HG03432 (cell line): ENCODE results near the gene PHLDB2.

Experiments used
- ATAC-seq: cut with Tn5 transposase; IDR thresholded peaks from one replicate; pipeline ENCODE4 v1.9.1; 2021; ENCODE audit warnings: mild to moderate bottlenecking, moderate library complexity; ENCODE audit not compliant: unreplicated experiment

Gene PHLDB2

GRCh38 chr3:111881480-111881879 lies 22.4 kb downstream of the PHLDB2 start:
- ATAC-seq, result no peak

GRCh38 chr3:111882194-111882593 lies 23.1 kb downstream of the PHLDB2 start:
- ATAC-seq, result peak; percentile 5

- peak; percentile 98 for ATAC-seq
Measured at GRCh38 chr3:111882799-111883198, 23.7 kb downstream of the PHLDB2 start.

- no peak for ATAC-seq
Measured at GRCh38 chr3:111884411-111885018, 25.4 kb downstream of the PHLDB2 start.

GRCh38 chr3:111885578-111885977 lies 26.5 kb downstream of the PHLDB2 start:
- ATAC-seq, result no peak

GRCh38 chr3:111890051-111890580 lies 31.1 kb downstream of the PHLDB2 start:
- no peak for ATAC-seq

- ATAC-seq, result no peak
Measured at GRCh38 chr3:111892070-111892469, 33.0 kb downstream of the PHLDB2 start.

- ATAC-seq, result no peak
Measured at GRCh38 chr3:111895071-111895470, 36.0 kb downstream of the PHLDB2 start.

GRCh38 chr3:111899966-111900365 lies 40.9 kb downstream of the PHLDB2 start:
- no peak for ATAC-seq

GRCh38 chr3:111901637-111902036 lies 42.6 kb downstream of the PHLDB2 start:
- ATAC-seq, result no peak

GRCh38 chr3:111902534-111902933 lies 43.5 kb downstream of the PHLDB2 start:
- no peak for ATAC-seq

- ATAC-seq, result no peak
Measured at GRCh38 chr3:111903067-111903511, 44.0 kb downstream of the PHLDB2 start.

GRCh38 chr3:111904376-111905241 lies 45.5 kb downstream of the PHLDB2 start:
- no peak for ATAC-seq

- ATAC-seq, result no peak
Measured at GRCh38 chr3:111906656-111907055, 47.6 kb downstream of the PHLDB2 start.

GRCh38 chr3:111907151-111907550 lies 48.1 kb downstream of the PHLDB2 start:
- ATAC-seq, result no peak

GRCh38 chr3:111910806-111911205 lies 51.7 kb downstream of the PHLDB2 start:
- no peak for ATAC-seq

GRCh38 chr3:111911446-111911845 lies 52.4 kb downstream of the PHLDB2 start:
- ATAC-seq, result no peak

GRCh38 chr3:111913163-111913763 lies 54.2 kb downstream of the PHLDB2 start:
- ATAC-seq, result no peak

GRCh38 chr3:111915905-111916304 lies 56.8 kb downstream of the PHLDB2 start:
- ATAC-seq, result no peak

GRCh38 chr3:111917300-111917699 lies 58.2 kb downstream of the PHLDB2 start:
- ATAC-seq, result no peak

- ATAC-seq, result no peak
Measured at GRCh38 chr3:111919370-111920065, 60.5 kb downstream of the PHLDB2 start.
